Medulla oblongata (tissue), 1 donor: Measurements from ENCODE around the gene AQP7.
"Not testable (repeated sequence)": the region's sequence is repeated elsewhere in the genome, so short reads cannot be mapped to it uniquely, and the experiment has no call there.

ENCODE experiments used
- DNase-seq: peaks from one replicate; pipeline ENCODE4 v3.0.0-alpha.2; 2015; ENCODE audit errors: extremely low spot score

The AQP7 gene

GRCh38 chr9:33395159-33395879 lies 7.0 kb downstream of the AQP7 start:
- DNase-seq, result not testable (repeated sequence)

- not testable (repeated sequence) for DNase-seq
These were observed 8.4 kb downstream of the AQP7 start for GRCh38 chr9:33393986-33394385.

- DNase-seq, result no peak
These were observed 8.8 kb downstream of the AQP7 start for GRCh38 chr9:33393581-33393980.

- not testable (repeated sequence) for DNase-seq
These were observed 9.8 kb downstream of the AQP7 start for GRCh38 chr9:33392591-33393021.

- peak; percentile 75 for DNase-seq
These were observed 11.1 kb downstream of the AQP7 start for GRCh38 chr9:33391111-33391771.

DNA sequence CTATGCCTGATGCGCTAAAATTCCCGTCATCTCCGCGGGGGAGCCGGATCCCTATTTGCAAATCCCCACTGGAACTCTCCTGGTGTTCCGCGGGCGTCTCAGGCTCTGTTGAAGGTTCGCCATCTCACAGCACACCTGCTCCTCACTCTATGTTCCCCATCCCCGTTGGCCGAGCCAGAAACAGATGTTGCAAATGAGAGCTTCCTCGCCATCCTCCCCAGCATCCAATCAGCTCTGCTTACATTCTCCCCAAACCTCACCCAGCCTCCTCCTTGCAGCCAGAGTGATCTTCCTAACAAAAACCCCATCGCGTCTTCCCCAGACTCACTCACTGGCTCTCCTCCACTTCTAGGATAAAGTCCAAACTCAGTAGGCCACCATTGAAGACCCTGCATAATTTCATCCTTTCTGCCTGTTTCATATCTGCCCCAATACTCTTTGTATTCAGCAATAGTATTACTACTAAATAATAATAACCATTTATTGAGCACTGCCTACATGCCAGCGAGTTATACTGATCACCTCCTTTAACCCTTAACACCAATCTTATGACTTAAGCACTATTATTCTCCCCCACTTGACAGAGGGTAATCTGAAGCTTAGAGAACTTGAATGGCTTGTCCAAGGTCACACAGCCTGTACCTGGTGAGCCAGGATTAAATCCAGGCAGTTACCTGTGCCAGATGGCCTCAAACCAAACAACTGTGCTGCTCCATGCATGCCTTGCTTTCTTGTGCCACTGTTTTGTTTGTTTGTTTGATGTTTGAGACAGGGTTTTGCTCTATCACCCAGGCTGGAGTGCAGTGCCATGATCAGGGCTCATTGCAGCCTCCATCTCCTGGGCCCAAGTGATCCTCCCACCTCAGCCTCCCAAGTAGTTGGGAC lies 14.0 kb downstream of the AQP7 start:
- DNase-seq, result no peak

- not testable (repeated sequence) for DNase-seq
These were observed 15.4 kb downstream of the AQP7 start for GRCh38 chr9:33386998-33387397.

DNA sequence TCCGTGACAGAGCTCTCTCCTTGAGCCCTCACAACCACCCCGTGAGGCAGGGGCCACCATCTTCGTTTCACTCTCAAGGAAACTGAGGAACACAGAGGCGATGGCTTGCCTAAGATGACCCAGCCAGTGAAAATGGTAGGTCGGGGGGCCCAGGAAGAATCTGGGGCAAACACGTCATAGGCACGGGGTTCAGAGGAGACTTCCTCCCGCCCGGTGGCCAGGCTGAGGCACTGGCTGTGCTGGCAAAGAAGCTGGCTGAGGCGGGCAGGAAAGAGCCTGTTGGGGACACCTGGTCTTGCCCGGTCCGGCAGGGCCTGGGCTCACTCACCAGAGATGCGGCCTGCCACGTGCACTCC lies 15.7 kb downstream of the AQP7 start:
- DNase-seq, result not testable (repeated sequence)

- not testable (repeated sequence) for DNase-seq
These were observed 16.3 kb downstream of the AQP7 start for GRCh38 chr9:33385979-33386640.

DNA sequence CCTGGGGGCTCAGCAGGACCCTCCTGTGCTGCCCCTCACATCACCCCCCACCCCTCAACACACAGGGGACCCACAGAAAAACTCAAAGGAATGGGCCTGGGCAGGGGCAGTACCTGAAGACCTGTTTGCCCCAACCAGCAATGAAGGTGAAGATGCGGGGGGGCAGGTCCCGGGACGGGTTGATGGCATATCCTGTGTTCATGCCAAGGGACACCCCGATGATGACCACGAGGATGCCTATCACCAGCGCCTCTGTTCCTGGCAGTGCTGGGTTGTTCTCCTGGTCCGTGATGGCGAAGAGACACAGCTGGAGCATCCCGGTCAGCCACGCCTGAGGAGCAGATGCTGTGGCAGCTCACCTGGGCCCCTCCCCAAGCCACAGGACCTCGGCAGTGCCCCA lies 16.8 kb downstream of the AQP7 start:
- DNase-seq, result not testable (repeated sequence)

DNA sequence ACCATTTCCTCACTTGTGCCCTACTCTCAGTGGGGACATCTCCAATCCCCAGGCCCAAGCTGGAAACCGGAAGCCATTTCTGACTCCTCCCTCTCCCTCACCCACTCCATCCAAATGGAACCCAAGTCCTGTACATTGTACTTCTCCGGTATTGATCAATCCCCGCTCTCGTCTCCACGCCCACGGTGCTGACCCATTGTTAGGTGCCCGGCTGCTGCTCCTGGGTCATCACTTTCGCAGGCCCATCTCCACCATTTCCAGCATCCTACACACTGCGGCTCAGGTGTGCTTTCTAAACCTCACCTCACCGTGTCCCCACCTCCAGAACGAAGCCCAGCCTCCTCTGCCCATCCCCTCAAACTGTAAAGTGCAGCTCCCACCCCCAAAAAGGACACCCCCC lies 19.0 kb downstream of the AQP7 start:
- not testable (repeated sequence) for DNase-seq

- DNase-seq, result not testable (repeated sequence)
These were observed 20.0 kb downstream of the AQP7 start for GRCh38 chr9:33382397-33382796.

DNA sequence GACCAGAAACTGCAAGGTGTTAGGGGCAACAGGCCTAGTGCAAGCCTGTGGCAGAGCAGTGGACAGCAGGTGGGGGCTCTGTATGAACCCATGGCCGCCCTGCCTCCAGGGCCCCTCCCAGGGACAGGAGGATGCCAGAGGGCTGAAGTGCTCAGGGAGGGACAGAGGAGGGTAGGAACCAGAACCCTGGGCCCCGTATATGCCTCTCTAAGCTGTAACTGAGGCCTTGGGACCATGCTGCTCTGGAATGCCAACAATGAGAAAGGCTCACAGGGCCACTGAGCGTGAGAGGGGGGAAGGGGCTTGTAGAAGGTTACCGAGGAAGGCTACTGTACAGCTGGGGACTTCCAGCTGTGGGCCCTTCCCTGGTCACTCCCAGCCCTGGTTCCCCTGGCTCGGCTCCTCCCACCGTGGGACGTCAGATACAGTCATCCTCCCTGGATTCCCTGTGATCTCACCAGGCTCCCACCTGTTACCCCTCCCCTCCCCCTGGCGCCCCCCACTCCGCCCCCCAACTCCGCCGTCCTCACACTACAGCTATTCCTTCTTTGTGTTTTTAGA lies 21.1 kb downstream of the AQP7 start:
- no peak for DNase-seq

DNA sequence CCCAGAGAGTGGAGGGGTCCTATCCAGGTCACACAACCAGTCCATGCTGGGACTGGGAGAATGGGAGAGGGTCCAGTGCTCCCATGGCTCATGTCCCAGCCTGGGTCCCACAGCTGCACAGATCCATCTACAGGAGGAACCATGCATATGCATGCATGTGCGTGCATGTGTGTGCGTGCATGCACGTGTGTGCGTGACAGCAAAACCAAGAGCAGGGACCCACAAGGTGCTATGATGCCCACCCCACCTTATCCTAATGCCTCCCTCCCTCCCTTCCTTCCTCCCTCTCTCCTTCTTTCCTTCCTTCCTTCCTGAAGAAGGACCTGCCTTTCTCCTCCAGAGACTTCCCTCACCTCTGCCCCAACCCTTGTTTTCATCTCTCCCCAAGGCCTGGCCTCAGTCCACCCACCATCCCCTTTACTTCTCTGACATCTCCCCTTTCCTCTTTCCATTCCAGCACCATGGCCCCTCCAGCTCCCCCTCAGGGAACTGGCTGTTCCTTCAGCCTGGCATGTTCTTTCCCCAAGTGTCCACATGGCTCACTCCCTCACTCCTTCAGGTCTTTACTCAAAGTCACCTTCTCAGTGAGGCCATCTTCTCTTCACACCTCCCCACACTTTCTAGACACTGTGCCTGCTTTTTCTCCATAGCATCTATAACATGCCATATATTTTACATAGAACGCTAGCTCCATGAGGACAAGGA lies 21.8 kb downstream of the AQP7 start:
- no peak for DNase-seq

DNA sequence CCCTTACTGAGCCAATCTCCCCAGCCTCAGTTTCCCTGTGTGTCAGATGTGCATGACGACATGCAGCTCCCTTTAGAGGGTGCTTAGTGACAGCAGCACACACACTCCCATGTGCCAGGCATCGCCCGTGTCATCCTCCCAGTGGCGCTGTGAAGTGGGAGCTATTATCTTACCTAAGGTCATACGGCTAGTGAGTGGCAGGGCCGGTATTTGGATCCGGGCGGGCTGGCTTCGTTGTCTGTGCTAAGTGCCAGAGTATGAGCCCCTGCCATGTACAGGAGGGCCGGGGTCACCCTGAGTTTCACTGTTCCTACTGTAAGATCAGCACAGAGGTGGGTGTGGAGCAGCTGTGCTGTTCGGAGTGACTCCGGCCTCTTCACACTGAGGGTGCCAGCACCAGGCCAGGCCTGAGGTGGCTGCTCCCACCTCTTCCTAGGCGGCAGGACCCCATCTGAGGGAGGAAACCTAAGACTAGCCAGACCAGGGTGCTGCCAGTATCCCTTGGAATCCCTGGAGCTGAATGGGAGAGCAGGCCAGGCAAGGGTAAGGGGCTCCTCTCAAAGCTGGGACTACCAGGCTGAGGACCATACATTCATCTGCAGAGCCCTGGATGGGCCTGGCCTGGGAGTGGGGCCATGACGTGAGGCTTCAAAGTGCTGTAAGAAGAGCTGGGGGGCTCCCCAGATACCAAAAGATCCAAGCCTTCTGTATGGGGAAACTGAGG lies 22.5 kb downstream of the AQP7 start:
- no peak for DNase-seq

- DNase-seq, result no peak
These were observed 24.1 kb downstream of the AQP7 start for GRCh38 chr9:33378121-33378795.

GRCh38 chr9:33377089-33377715 lies 25.2 kb downstream of the AQP7 start:
- DNase-seq, result no peak

DNA sequence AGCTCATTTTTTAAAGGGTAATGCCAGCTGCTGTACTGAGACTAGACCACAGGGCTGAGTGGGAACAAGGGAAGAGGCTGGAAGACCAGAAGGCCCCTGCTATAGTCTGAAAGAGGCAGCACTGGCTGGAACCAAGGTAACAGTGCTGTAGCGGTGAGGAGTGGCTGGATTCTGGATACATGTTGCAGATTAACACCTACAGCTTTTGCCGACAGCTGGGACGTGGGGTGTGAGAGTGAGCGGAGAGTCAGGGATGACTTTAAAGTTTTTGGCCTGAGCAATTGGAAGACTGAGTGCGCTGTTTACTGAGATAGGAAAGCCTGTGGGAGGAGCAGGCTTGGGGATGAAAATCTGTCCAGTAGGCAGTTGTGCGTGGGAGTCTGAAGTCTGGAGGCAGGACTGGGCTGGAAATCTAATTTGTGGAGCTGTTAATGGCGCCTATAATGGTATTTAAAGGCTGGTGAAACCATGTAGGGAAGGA lies 26.5 kb downstream of the AQP7 start:
- no peak for DNase-seq

DNA sequence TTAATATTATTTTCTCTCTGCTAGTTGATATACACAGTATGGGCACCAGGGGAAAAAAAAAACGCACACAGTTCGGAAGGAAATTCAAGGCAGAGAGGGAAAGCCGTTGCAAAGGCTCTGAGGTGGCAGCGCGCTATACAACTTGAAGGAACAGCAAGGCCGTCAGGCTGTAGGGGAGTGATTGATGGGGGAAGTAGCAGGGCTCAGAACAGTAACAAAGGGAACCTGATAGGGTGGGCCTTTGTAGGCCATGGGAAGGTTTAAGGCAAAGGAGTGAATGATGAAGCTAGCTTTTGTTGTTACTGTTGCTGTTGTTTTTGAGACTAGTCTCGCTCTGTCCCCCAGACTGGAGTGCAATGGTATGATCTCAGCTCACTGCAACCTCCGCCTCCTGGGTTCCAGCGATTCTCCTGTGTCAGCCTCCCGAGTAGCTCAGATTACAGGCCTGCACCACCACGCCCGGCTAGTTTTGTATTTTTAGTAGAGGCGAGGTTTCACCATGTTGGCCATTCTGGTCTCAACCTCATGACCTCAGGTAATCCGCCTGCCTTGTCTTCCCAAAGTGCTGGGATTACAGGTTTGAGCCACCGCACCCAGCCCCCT lies 27.0 kb downstream of the AQP7 start:
- DNase-seq, result no peak
